B cell (primary cell): ENCODE results near the gene MGME1. TPM values are rescaled to one million over a fixed set of nuclear protein-coding genes. Genes with fewer than 3 reads are reported as not detected.
A peak's percentile ranks its signal among the peaks of the same experiment; 100 is the strongest.

ENCODE experiments used
- ATAC-seq: fragments of 200-7000 bp; cut with Tn5 transposase; one replicate; pipeline ENCODE4 v1.10.0; 2021; ENCODE audit warnings: low read depth, mild to moderate bottlenecking, moderate number of reproducible peaks, moderate library complexity
- CTCF ChIA-PET: fragments of 350-600 bp; sonication (Branson Sonifier 250); formaldehyde crosslinking; loops from one replicate; lab custom pipeline; 2021; ENCODE audit warnings: antibody characterized with exemption, inconsistent platforms; lab: Charles Lee
- POLR2A ChIA-PET: fragments of 350-600 bp; sonication (Branson Sonifier 250); formaldehyde crosslinking; loops from one replicate; lab custom pipeline; 2021; ENCODE audit warnings: antibody characterized with exemption; lab: Charles Lee
- DNase-seq: peaks from one replicate; pipeline ENCODE4 v3.0.0; 2013
- H2AFZ ChIP-seq: 2 replicates; pipeline ENCODE4 v1.6.1; 2012; ENCODE audit warnings: mild to moderate bottlenecking, low read depth, low read length; ENCODE audit not compliant: insufficient read depth, poor library complexity, severe bottlenecking
- H3K27ac ChIP-seq, 2 donors: 1 replicate in 1 of 2; 2 replicates in 1 of 2; pipeline ENCODE4 v1.5.1; 2012 to 2013; ENCODE audit warnings: low read length in 2 of 2, mild to moderate bottlenecking in 2 of 2, moderate library complexity in 1 of 2
- H3K27me3 ChIP-seq, 4 experiments: fragments of 200-600 bp in 1 of 4; sonication (generic) in 1 of 4; replicated peaks in 1 of 4; 1 replicate in 2 of 4; 2 replicates in 2 of 4; pipeline versions ENCODE4 v1.6.1 to v1.7.0; 2013 to 2016; ENCODE audit warnings: low read length in 3 of 4, mild to moderate bottlenecking in 2 of 4, mixed read lengths in 1 of 4, moderate library complexity in 1 of 4; ENCODE audit not compliant: insufficient read depth in 4 of 4, control insufficient read depth in 3 of 4; ENCODE audit errors: control extremely low read depth in 1 of 4
- H3K36me3 ChIP-seq, 2 experiments: replicated peaks in 1 of 2; 1 replicate in 1 of 2; 2 replicates in 1 of 2; pipeline versions ENCODE4 v1.6.1 to v1.7.1; 2013; ENCODE audit warnings: low read length in 1 of 2; ENCODE audit not compliant: insufficient read depth in 2 of 2, control insufficient read depth in 1 of 2; ENCODE audit errors: control extremely low read depth in 1 of 2, extremely low read depth in 1 of 2
- H3K4me1 ChIP-seq, 2 donors: fragments of 200-600 bp in 1 of 2; sonication (generic) in 1 of 2; 1 replicate in 1 of 2; 2 replicates in 1 of 2; pipeline versions ENCODE4 v1.5.1 to v1.6.1; 2013 to 2017; ENCODE audit warnings: low read length in 2 of 2; ENCODE audit not compliant: control insufficient read depth in 2 of 2, insufficient read depth in 2 of 2
- H3K4me2 ChIP-seq: replicated peaks from 2 replicates; pipeline ENCODE3; 2012; ENCODE audit warnings: mild to moderate bottlenecking, low read depth, low read length; ENCODE audit not compliant: poor library complexity, severe bottlenecking
- H3K4me3 ChIP-seq, 5 experiments: fragments of 200-600 bp in 1 of 5; sonication (generic) in 1 of 5; 1 replicate in 3 of 5; 2 replicates in 2 of 5; pipeline versions ENCODE4 v1.5.1 to v1.7.0; 2011 to 2016; ENCODE audit warnings: low read length in 4 of 5, mild to moderate bottlenecking in 4 of 5, low read depth in 2 of 5, control low read depth in 1 of 5, moderate library complexity in 1 of 5; ENCODE audit not compliant: insufficient read depth in 1 of 5; ENCODE audit errors: control extremely low read depth in 1 of 5, extremely low read depth in 1 of 5
- H3K79me2 ChIP-seq: fragments of 200-600 bp; sonication (generic); one replicate; pipeline ENCODE4 v1.6.0; 2016; ENCODE audit warnings: low read length; ENCODE audit not compliant: control insufficient read depth, insufficient read depth
- H3K9ac ChIP-seq: fragments of 200-600 bp; sonication (generic); 2 replicates; pipeline ENCODE4 v1.6.1; 2017; ENCODE audit warnings: mild to moderate bottlenecking, low read length, moderate library complexity
- H3K9me3 ChIP-seq, 3 donors: one replicate each; pipeline versions ENCODE4 v1.6.1 to v1.7.1; 2013; ENCODE audit warnings: low read length in 2 of 3; ENCODE audit not compliant: control insufficient read depth in 2 of 3, insufficient read depth in 1 of 3; ENCODE audit errors: control extremely low read depth in 1 of 3
- H4K20me1 ChIP-seq: 2 replicates; pipeline ENCODE4 v1.6.0; 2012; ENCODE audit warnings: mild to moderate bottlenecking, low read length; ENCODE audit not compliant: insufficient read depth, control insufficient read depth, poor library complexity, severe bottlenecking
- H3K27ac Mint-ChIP-seq: one replicate; pipeline ENCODE4 v1.8.0; 2021; ENCODE audit warnings: mixed read lengths
- H3K27me3 Mint-ChIP-seq: one replicate; pipeline ENCODE4 v1.8.0; 2021; ENCODE audit warnings: mixed read lengths
- H3K4me1 Mint-ChIP-seq: one replicate; pipeline ENCODE4 v1.8.0; 2021; ENCODE audit warnings: mixed read lengths
- H3K4me3 Mint-ChIP-seq: one replicate; pipeline ENCODE4 v1.8.0; 2021; ENCODE audit warnings: mixed read lengths
- H3K9me3 Mint-ChIP-seq: one replicate; pipeline ENCODE4 v1.8.0; 2022; ENCODE audit warnings: mixed read lengths; ENCODE audit not compliant: insufficient read depth
- CTCF ChIP-seq: fragments of 200-600 bp; IDR thresholded peaks from one replicate; pipeline ENCODE4 v1.8.0; 2022; ENCODE audit warnings: antibody characterized with exemption, mild to moderate bottlenecking
- EZH2 ChIP-seq: IDR thresholded peaks from 2 replicates; pipeline ENCODE4 v1.6.1; 2012; ENCODE audit warnings: borderline replicate concordance, low read depth, mild to moderate bottlenecking, moderate library complexity, low read length; ENCODE audit not compliant: insufficient read depth, poor library complexity, severe bottlenecking
- WGBS: methylation state at CpG from one replicate; pipeline ENCODE4 v1.1.5; 2013; ENCODE audit warnings: missing lambda C conversion rate; ENCODE audit not compliant: insufficient coverage; 5-methylcytosine and 5-hydroxymethylcytosine counted together
- intact Hi-C: fragments of 100-400 bp; cut with micrococcal nuclease; formaldehyde crosslinking; loops from one replicate; pipeline ENCODE4 v1.10.0; 2022
- polyA plus RNA-seq: library from polyadenylated mRNA; depleted of rRNA; stranded (reverse); fragments of >200 nt; gene quantifications from 2 replicates; pipeline ENCODE4 v1.2.3, GENCODE V29; 2012
- total RNA-seq, 2 donors: library from RNA; stranded (reverse); fragments of 120-200 nt in 1 of 2; gene quantifications; 1 replicate in 1 of 2; 2 replicates in 1 of 2; pipeline versions ENCODE4 v1.2.3 to v1.2.4, GENCODE V29; 2013 to 2022

Gene MGME1
- total and polyA plus RNA-seq, 2 donors (not counting 1 experiment from before 2014, with no cell fraction given), result 29.8 to 33.2 TPM

GRCh38 chr20:17957505-17958363, 11.1 kb upstream of the MGME1 start:
- Mint-ChIP-seq H3K4me1 (peaks cover 91% of the 10 kb centered on the region), H3K27ac (peak overlapping the region; percentile 86), H3K9me3 (no peaks in the 10 kb centered on the region), H3K4me3 (peak overlapping the region; percentile 57), H3K27me3 (no peaks in the 10 kb centered on the region)
- WGBS, result 80% methylated on average over 1 of the region's 5 CpGs
- Histone ChIP-seq H3K4me2 (peak overlapping the region; percentile 48), H4K20me1 (peaks cover 12% of the 10 kb centered on the region), H3K9me3 (peaks cover 0 to 11% (median 0%) of the 10 kb centered on the region in 3 donors), H3K79me2 (peaks cover 100% of the 10 kb centered on the region), H3K4me3 (no peak overlapping the region), H3K9ac (no peak overlapping the region), H3K36me3 (peaks cover 0 to 36% of the 10 kb centered on the region in 2 experiments), H3K27me3 (no peaks in the 10 kb centered on the region), H3K4me1 (peaks cover 88 to 95% of the 10 kb centered on the region in 2 donors), H2AFZ (no peak overlapping the region), H3K27ac (peak overlapping the region; percentile 14 to 77)
- ATAC-seq (no peak), DNase-seq (no peak)
- POLR2A ChIA-PET, result interaction anchor here (0.7 to 1.2 kb wide), 2 partner anchors 9 to 1865 kb away, joined by 3 read pairs; no protein-coding TSS in a partner anchor
- TF ChIP-seq EZH2 (no peak), CTCF (no peak)
- intact Hi-C loops, result loop anchor here (5.0 kb wide), 1 partner anchor 40 kb away; no protein-coding TSS in a partner anchor
- CTCF ChIA-PET, result interaction anchor here (1.1 to 6.0 kb wide), 5 partner anchors 10 to 38 kb away, joined by 4 to 46 read pairs (median 7); partner anchors contain the start of genes MGME1 and SNX5
